Neuronal stem cell (in vitro differentiated cells): ENCODE results near the gene CRBN. TPM values are rescaled to one million over a fixed set of nuclear protein-coding genes. Genes with fewer than 3 reads are reported as not detected.

Experiments
- DNase-seq: peaks from one replicate; pipeline ENCODE4 v3.0.0-alpha.2; 2013; ENCODE audit warnings: low spot score
- H2AFZ ChIP-seq: one replicate; pipeline ENCODE4 v1.6.1; 2013; ENCODE audit warnings: mild to moderate bottlenecking, low read length, inconsistent platforms
- H2AK5ac ChIP-seq: 2 replicates; pipeline ENCODE4 v1.6.1; 2013; ENCODE audit warnings: low read depth, mild to moderate bottlenecking, inconsistent platforms, low read length, moderate library complexity, mixed read lengths
- H2BK120ac ChIP-seq: 2 replicates; pipeline ENCODE4 v1.6.1; 2013; ENCODE audit warnings: low read depth, mild to moderate bottlenecking, inconsistent platforms, low read length, moderate library complexity, mixed read lengths
- H2BK12ac ChIP-seq: one replicate; pipeline ENCODE4 v1.6.1; 2013; ENCODE audit warnings: low read length, inconsistent platforms
- H2BK15ac ChIP-seq: 2 replicates; pipeline ENCODE4 v1.6.1; 2013; ENCODE audit warnings: mild to moderate bottlenecking, low read length, inconsistent platforms, mixed read lengths
- H2BK5ac ChIP-seq: one replicate; pipeline ENCODE4 v1.6.1; 2013; ENCODE audit warnings: inconsistent platforms, mild to moderate bottlenecking, low read length, moderate library complexity
- H3K14ac ChIP-seq: one replicate; pipeline ENCODE4 v1.6.1; 2013; ENCODE audit warnings: low read length, inconsistent platforms
- H3K18ac ChIP-seq: 2 replicates; pipeline ENCODE4 v1.6.1; 2013; ENCODE audit warnings: low read length, inconsistent platforms
- H3K23ac ChIP-seq: 2 replicates; pipeline ENCODE4 v1.6.1; 2013; ENCODE audit warnings: low read depth, mild to moderate bottlenecking, mixed read lengths, low read length, inconsistent platforms; ENCODE audit not compliant: poor library complexity
- H3K27ac ChIP-seq: replicated peaks from 3 replicates; pipeline ENCODE4 v1.5.1; 2013; ENCODE audit warnings: low read length, inconsistent platforms
- H3K27me3 ChIP-seq, 3 experiments: 2 replicates each; pipeline ENCODE4 v1.6.1; 2013; ENCODE audit warnings: low read length in 3 of 3, mild to moderate bottlenecking in 2 of 3, inconsistent platforms in 1 of 3, low read depth in 1 of 3, mixed read lengths in 1 of 3, moderate library complexity in 1 of 3; ENCODE audit not compliant: control insufficient read depth in 3 of 3, insufficient read depth in 3 of 3
- H3K36me3 ChIP-seq, 2 donors: replicated peaks in 1 of 2; 2 replicates each; pipeline ENCODE4 v1.6.1; 2013; ENCODE audit warnings: low read length in 2 of 2; ENCODE audit not compliant: control insufficient read depth in 2 of 2, insufficient read depth in 2 of 2
- H3K4ac ChIP-seq: 2 replicates; pipeline ENCODE4 v1.6.1; 2013; ENCODE audit warnings: inconsistent platforms, mild to moderate bottlenecking, low read length, moderate library complexity
- H3K4me1 ChIP-seq, 2 donors: 1 replicate in 1 of 2; 2 replicates in 1 of 2; pipeline ENCODE4 v1.6.1; 2013; ENCODE audit warnings: low read length in 2 of 2, low read depth in 1 of 2; ENCODE audit not compliant: control insufficient read depth in 2 of 2, insufficient read depth in 1 of 2
- H3K4me2 ChIP-seq: one replicate; pipeline ENCODE4 v1.6.1; 2013; ENCODE audit warnings: mild to moderate bottlenecking, low read length, inconsistent platforms; ENCODE audit not compliant: insufficient read depth, poor library complexity, severe bottlenecking
- H3K4me3 ChIP-seq, 2 donors: 2 replicates each; pipeline ENCODE4 v1.5.1; 2013; ENCODE audit warnings: low read length in 2 of 2, mild to moderate bottlenecking in 2 of 2, inconsistent platforms in 1 of 2, moderate library complexity in 1 of 2
- H3K79me1 ChIP-seq: one replicate; pipeline ENCODE4 v1.6.1; 2013; ENCODE audit warnings: low read depth, mild to moderate bottlenecking, inconsistent platforms, low read length, moderate library complexity
- H3K9ac ChIP-seq: one replicate; pipeline ENCODE4 v1.6.1; 2013; ENCODE audit warnings: mild to moderate bottlenecking, low read depth, low read length, inconsistent platforms; ENCODE audit not compliant: poor library complexity
- H3K9me3 ChIP-seq, 2 donors: replicated peaks in 1 of 2; 2 replicates each; pipeline versions ENCODE3 to v1.6.1; 2013; ENCODE audit warnings: low read length in 2 of 2, mild to moderate bottlenecking in 2 of 2, inconsistent platforms in 1 of 2, low read depth in 1 of 2, mixed read lengths in 1 of 2, moderate library complexity in 1 of 2; ENCODE audit not compliant: control insufficient read depth in 2 of 2, insufficient read depth in 1 of 2
- H4K8ac ChIP-seq: one replicate; pipeline ENCODE4 v1.6.1; 2013; ENCODE audit warnings: low read depth, mild to moderate bottlenecking, inconsistent platforms, low read length, moderate library complexity
- H4K91ac ChIP-seq: one replicate; pipeline ENCODE4 v1.6.1; 2013; ENCODE audit warnings: low read length, low read depth, mild to moderate bottlenecking, inconsistent platforms; ENCODE audit not compliant: poor library complexity
- WGBS, 2 donors: extraction: QIAGEN DNeasy Blood & Tissue Kit; methylation state at CpG; one replicate each; pipeline ENCODE4 v1.1.7; 2013; ENCODE audit warnings: missing lambda C conversion rate in 2 of 2, mixed read lengths in 1 of 2; ENCODE audit not compliant: insufficient read length in 2 of 2, insufficient replicate concordance in 1 of 2; ENCODE audit errors: extremely low coverage in 2 of 2; 5-methylcytosine and 5-hydroxymethylcytosine counted together
- polyA plus RNA-seq, 2 experiments: library from polyadenylated mRNA; stranded (reverse); fragments of 200-250 nt; gene quantifications; one replicate each; pipeline ENCODE4 v1.2.3, GENCODE V29; 2013

Gene CRBN
- polyA plus RNA-seq (2013, experiment 1 of 2), result 36.4 TPM
- polyA plus RNA-seq (2013, experiment 2 of 2), result 37.0 TPM

DNA sequence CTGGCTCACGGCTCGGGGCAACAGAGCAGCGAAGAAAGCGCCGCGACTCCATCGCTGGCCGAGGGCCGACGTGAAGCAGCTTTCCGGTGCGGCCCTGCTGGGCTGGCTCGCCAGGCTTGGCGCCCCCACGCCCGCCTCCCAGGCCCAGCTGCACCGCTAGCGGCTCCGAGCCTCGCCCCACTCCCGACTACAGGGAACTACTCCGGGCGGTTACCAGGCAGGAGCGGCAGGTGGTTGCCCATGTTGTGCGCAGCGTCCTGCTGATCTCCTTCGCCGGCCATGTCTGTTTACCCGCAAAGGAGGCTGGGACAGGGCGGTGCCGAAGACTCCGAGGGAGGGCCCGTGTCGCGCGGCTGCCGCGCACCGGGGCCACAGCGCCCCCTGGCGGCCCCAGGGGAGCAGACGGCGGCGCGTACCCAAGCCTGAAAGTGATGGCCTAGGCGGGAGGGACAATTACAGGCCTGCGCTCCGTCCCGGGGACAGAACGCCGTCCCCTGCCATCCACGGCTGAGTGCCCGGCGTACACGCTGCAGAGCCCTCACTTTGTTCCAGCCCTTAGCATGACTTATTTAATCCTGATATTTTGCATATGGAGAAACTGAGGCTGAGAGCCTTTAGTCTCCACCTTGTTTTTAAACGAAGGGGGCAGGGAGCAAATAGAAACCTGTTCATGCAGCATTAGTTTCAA is at the start of gene CRBN:
TSS of gene CRBN (minus strand) at position 285 of the 688 bp plus-strand sequence. CDS start at position 281, 4 bp downstream.
- H4K91ac ChIP-seq, result no peak within 1 kb of the TSS
- H4K8ac ChIP-seq, result peak within 1 kb of the TSS; percentile 84
- peak; percentile 88 for DNase-seq
- H3K4me2 ChIP-seq, result peak within 1 kb of the TSS; percentile 50
- peak within 1 kb of the TSS; percentile 77 for H3K14ac ChIP-seq
- H2AFZ ChIP-seq, result peak within 1 kb of the TSS; percentile 89
- H2BK120ac ChIP-seq, result peak within 1 kb of the TSS; percentile 69
- H2BK5ac ChIP-seq, result no peak within 1 kb of the TSS
- peaks cover 4% of the 10 kb centered on the region for H3K79me1 ChIP-seq
- H3K23ac ChIP-seq, result peak within 1 kb of the TSS; percentile 98
- H3K4ac ChIP-seq, result no peak within 1 kb of the TSS
- H3K27ac ChIP-seq, result no peak within 1 kb of the TSS
- no peak within 1 kb of the TSS for H2BK12ac ChIP-seq
- H3K18ac ChIP-seq, result peak within 1 kb of the TSS; percentile 93
- peaks cover 0 to 7% (median 0%) of the 10 kb centered on the region in 3 experiments for H3K27me3 ChIP-seq
- WGBS, 2 donors, result no CpG with 5 or more reads among the region's 56 CpGs
- H3K36me3 ChIP-seq, result peaks cover 0 to 12% of the 10 kb centered on the region in 2 donors
- no peaks in the 10 kb centered on the region for H3K9me3 ChIP-seq
- no peak within 1 kb of the TSS for H2BK15ac ChIP-seq
- H3K9ac ChIP-seq, result peak within 1 kb of the TSS; percentile 91
- peak within 1 kb of the TSS; percentile 60 for H2AK5ac ChIP-seq
- H3K4me1 ChIP-seq, result peaks cover 4 to 9% of the 10 kb centered on the region in 2 donors
- H3K4me3 ChIP-seq, result peak within 1 kb of the TSS; percentile 91 to 99

DNA sequence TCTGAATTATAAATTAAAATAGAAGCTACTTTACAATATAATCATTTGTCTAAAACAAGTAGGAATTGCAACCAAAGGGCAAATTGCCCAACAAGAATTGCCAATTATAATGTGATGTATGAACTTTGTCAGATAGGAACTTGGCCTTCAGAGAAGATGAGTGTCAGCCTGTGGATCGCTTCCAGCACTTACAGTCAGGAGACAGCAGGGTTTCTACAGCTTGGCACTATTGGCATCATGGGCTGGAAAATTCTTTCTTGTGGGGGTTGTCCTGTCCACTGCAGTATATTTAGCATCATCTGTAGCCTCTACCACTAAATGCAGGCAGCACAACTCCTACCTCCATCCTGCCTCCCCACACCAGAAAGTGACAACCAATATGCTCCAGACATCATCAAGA is 48.1 kb upstream of the CRBN start:
- H2BK12ac ChIP-seq, result no peak overlapping the region
- no peak overlapping the region for H3K18ac ChIP-seq
- H3K27me3 ChIP-seq, result no peaks in the 10 kb centered on the region
- no peak overlapping the region for H3K4me3 ChIP-seq
- H2BK120ac ChIP-seq, result no peak overlapping the region
- H2BK5ac ChIP-seq, result no peak overlapping the region
- H3K9ac ChIP-seq, result no peak overlapping the region
- no peak overlapping the region for H2BK15ac ChIP-seq
- H2AK5ac ChIP-seq, result no peak overlapping the region
- H2AFZ ChIP-seq, result no peak overlapping the region
- H3K23ac ChIP-seq, result no peak overlapping the region
- H3K4ac ChIP-seq, result no peak overlapping the region
- no peak overlapping the region for H4K8ac ChIP-seq
- H3K27ac ChIP-seq, result no peak overlapping the region
- no peak overlapping the region for H3K4me2 ChIP-seq
- no peak overlapping the region for H3K14ac ChIP-seq
- peaks cover 0 to 1% of the 10 kb centered on the region in 2 donors for H3K9me3 ChIP-seq
- no CpG with 5 or more reads among the region's 1 CpG for WGBS, 2 donors
- no peaks in the 10 kb centered on the region for H3K4me1 ChIP-seq
- no peaks in the 10 kb centered on the region for H3K36me3 ChIP-seq
- H4K91ac ChIP-seq, result no peak overlapping the region
- no peak for DNase-seq
- no peaks in the 10 kb centered on the region for H3K79me1 ChIP-seq

DNA sequence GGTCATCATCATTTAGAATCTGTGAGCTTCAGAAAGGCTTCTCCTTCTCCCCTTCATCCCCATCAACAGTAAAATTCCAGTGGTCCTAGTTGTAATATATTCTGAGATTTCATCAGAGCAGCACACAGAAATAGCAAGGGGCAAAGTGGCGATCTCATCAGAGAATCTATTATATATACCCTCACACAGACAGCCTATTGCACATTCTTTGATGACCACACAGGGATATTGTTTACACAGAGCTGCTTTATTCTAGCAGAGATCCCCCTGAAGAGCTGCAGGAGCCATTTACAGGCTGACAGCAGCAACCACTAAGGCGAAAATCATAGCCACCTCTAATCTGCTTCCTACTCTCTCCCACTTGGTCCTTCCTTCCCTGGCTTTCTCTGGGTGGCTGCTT is 42.0 kb upstream of the CRBN start:
- H2BK12ac ChIP-seq, result no peak overlapping the region
- no peaks in the 10 kb centered on the region for H3K27me3 ChIP-seq
- no peak overlapping the region for H3K18ac ChIP-seq
- no peak overlapping the region for H2BK5ac ChIP-seq
- no peak for DNase-seq
- no peaks in the 10 kb centered on the region for H3K79me1 ChIP-seq
- no peak overlapping the region for H4K8ac ChIP-seq
- H3K4me3 ChIP-seq, result no peak overlapping the region
- no peak overlapping the region for H3K4me2 ChIP-seq
- no peak overlapping the region for H3K9ac ChIP-seq
- H2AFZ ChIP-seq, result no peak overlapping the region
- no peak overlapping the region for H2BK15ac ChIP-seq
- H2BK120ac ChIP-seq, result no peak overlapping the region
- H3K4me1 ChIP-seq, result no peaks in the 10 kb centered on the region
- no peak overlapping the region for H3K4ac ChIP-seq
- WGBS, 2 donors, result no CpG with 5 or more reads among the region's 2 CpGs
- no peak overlapping the region for H4K91ac ChIP-seq
- no peak overlapping the region for H3K27ac ChIP-seq
- H3K9me3 ChIP-seq, result no peaks in the 10 kb centered on the region
- no peak overlapping the region for H2AK5ac ChIP-seq
- H3K36me3 ChIP-seq, result no peaks in the 10 kb centered on the region
- no peak overlapping the region for H3K23ac ChIP-seq
- no peak overlapping the region for H3K14ac ChIP-seq

DNA sequence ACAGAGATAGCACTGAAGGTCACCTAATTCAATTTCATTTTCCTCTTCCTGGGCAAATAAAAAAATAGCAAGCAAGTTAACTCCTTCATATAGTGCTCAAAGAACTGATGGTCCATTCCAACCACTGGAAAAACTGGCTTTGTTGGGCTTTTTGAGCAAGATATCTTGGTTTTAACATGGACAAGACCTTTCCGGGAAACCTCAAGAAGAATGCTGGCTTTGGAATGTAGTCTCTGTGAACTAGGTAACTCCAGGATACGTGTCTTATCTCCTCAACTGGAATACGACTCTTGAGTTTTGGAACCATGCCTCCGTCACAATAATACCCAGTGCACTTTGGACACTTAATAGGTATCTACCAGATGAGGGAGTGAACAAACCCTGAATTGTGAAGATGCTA is 36.9 kb upstream of the CRBN start:
- H4K91ac ChIP-seq, result no peak overlapping the region
- no peak overlapping the region for H2AFZ ChIP-seq
- H4K8ac ChIP-seq, result no peak overlapping the region
- no peak overlapping the region for H2BK120ac ChIP-seq
- no peaks in the 10 kb centered on the region for H3K79me1 ChIP-seq
- no peak overlapping the region for H3K4me2 ChIP-seq
- H3K4ac ChIP-seq, result no peak overlapping the region
- no peak overlapping the region for H3K18ac ChIP-seq
- H3K14ac ChIP-seq, result no peak overlapping the region
- no peak overlapping the region for H2AK5ac ChIP-seq
- no peaks in the 10 kb centered on the region for H3K36me3 ChIP-seq
- H3K27ac ChIP-seq, result no peak overlapping the region
- no peaks in the 10 kb centered on the region for H3K9me3 ChIP-seq
- no peak for DNase-seq
- H3K9ac ChIP-seq, result no peak overlapping the region
- WGBS, 2 donors, result no CpG with 5 or more reads among the region's 4 CpGs
- no peak overlapping the region for H2BK5ac ChIP-seq
- no peak overlapping the region for H3K23ac ChIP-seq
- H2BK12ac ChIP-seq, result no peak overlapping the region
- H3K4me1 ChIP-seq, result no peaks in the 10 kb centered on the region
- H3K4me3 ChIP-seq, result no peak overlapping the region
- no peak overlapping the region for H2BK15ac ChIP-seq
- no peaks in the 10 kb centered on the region for H3K27me3 ChIP-seq
